ENCODE results near the gene ARL14EP. TPM values are rescaled to one million over a fixed set of nuclear protein-coding genes. Genes with fewer than 3 reads are reported as not detected.

The ARL14EP gene
- total RNA-seq, 1 experiment from 2014 or later: 85.9 TPM

DNA sequence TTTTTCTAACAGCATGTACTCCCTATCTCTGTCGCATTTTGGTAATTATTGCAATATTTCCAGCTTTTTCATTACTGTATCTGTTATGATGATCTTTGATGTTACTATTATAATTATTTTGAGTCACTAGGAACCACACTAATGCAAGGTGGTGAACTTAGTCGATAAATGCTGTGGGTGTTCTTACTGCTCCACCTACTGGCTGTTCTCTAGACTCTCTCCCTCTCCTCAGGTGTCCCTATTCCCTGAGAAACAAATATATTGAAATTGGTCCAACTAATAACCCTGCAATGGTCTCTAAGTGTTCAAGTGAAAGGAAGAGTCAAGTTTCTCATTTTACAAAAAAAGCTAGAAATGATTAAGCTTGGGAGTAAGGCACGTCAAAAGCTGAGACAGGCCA, 10.5 kb downstream of the ARL14EP start:
- Histone ChIP-seq H3K4me1 (ENCODE audit: insufficient read depth, low read length, poor library complexity, severe bottlenecking) (peaks cover 9% of the 10 kb centered on the region), H3K9me3 (ENCODE audit: low read depth, low read length, poor library complexity, severe bottlenecking) (no peaks in the 10 kb centered on the region), H3K4me3 (ENCODE audit: low read depth, low read length, poor library complexity, severe bottlenecking) (no peak overlapping the region), H3K27ac (ENCODE audit: low read depth, low read length, poor library complexity, severe bottlenecking) (no peak overlapping the region), H3K27me3 (replicated peaks; ENCODE audit: insufficient read depth, low read depth, low read length, poor library complexity) (no peaks in the 10 kb centered on the region), H3K36me3 (ENCODE audit: insufficient read depth, low read length, poor library complexity, severe bottlenecking) (peaks cover 81% of the 10 kb centered on the region)
- no peak for TF ChIP-seq EZH2 (IDR thresholded peaks at IDR 0.05; ENCODE audit: borderline replicate concordance, low read depth, low read length, poor library complexity, severe bottlenecking)
- TF ChIP-seq, protein P1, sequence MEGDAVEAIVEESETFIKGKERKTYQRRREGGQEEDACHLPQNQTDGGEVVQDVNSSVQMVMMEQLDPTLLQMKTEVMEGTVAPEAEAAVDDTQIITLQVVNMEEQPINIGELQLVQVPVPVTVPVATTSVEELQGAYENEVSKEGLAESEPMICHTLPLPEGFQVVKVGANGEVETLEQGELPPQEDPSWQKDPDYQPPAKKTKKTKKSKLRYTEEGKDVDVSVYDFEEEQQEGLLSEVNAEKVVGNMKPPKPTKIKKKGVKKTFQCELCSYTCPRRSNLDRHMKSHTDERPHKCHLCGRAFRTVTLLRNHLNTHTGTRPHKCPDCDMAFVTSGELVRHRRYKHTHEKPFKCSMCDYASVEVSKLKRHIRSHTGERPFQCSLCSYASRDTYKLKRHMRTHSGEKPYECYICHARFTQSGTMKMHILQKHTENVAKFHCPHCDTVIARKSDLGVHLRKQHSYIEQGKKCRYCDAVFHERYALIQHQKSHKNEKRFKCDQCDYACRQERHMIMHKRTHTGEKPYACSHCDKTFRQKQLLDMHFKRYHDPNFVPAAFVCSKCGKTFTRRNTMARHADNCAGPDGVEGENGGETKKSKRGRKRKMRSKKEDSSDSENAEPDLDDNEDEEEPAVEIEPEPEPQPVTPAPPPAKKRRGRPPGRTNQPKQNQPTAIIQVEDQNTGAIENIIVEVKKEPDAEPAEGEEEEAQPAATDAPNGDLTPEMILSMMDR (conservative IDR thresholded peaks at IDR 0.05; ENCODE audit: low read depth, low read length): peak; percentile 83
- no TSS peak for BruUV-seq (replicated peaks)
- DNase-seq (ENCODE audit: low spot score): peak; percentile 52
- intact Hi-C loops (cut with micrococcal nuclease; ENCODE audit: unreplicated experiment): no loop called here
- ChIA-PET POLR2A (ENCODE audit: low non-redundant PET) (interaction anchor here (0.6 kb wide), 1 partner anchor 201 kb away, joined by 3 read pairs; no protein-coding TSS in a partner anchor), CTCF (interaction anchor here (0.6 to 1.0 kb wide), 2 partner anchors 205 to 581 kb away, joined by 5 to 10 read pairs; no protein-coding TSS in a partner anchor)

DNA sequence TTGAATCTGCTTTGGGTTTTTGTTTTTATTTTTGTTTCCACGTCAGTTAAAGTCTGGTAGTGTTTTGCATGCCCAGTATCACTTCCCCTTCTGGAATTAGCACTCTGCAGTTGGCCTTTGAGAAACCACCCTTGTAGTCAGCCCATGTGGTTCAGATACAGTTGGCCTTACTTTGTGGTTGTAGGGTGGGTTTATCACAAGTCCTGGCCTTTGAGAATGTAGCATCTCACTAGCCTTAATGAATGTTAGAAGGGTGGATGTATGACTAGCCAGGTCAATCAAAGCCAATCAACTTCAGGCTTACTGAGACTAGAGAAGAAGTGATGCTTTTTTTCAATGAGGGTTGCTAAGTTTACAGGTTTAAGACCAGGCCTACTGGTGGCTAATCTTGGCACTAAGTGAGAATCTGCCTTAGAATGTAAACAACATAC, 19.8 kb downstream of the ARL14EP start:
- TF ChIP-seq EZH2 (IDR thresholded peaks at IDR 0.05; ENCODE audit: borderline replicate concordance, low read depth, low read length, poor library complexity, severe bottlenecking): no peak
- TF ChIP-seq, protein P1 (conservative IDR thresholded peaks at IDR 0.05; ENCODE audit: low read depth, low read length): no peak
- no peaks in the 10 kb centered on the region for H3K9me3 ChIP-seq (ENCODE audit: low read depth, low read length, poor library complexity, severe bottlenecking)
- ChIA-PET CTCF (no interaction called here), POLR2A (ENCODE audit: low non-redundant PET) (no interaction called here)
- peaks cover 16% of the 10 kb centered on the region for H3K36me3 ChIP-seq (ENCODE audit: insufficient read depth, low read length, poor library complexity, severe bottlenecking)
- no TSS peak for BruUV-seq (replicated peaks)
- H3K4me3 ChIP-seq (ENCODE audit: low read depth, low read length, poor library complexity, severe bottlenecking): no peak overlapping the region
- no peak overlapping the region for H3K27ac ChIP-seq (ENCODE audit: low read depth, low read length, poor library complexity, severe bottlenecking)
- intact Hi-C loops (cut with micrococcal nuclease; ENCODE audit: unreplicated experiment): no loop called here
- no peaks in the 10 kb centered on the region for H3K4me1 ChIP-seq (ENCODE audit: insufficient read depth, low read length, poor library complexity, severe bottlenecking)
- H3K27me3 ChIP-seq (replicated peaks; ENCODE audit: insufficient read depth, low read depth, low read length, poor library complexity): no peaks in the 10 kb centered on the region
- no peak for DNase-seq (ENCODE audit: low spot score)

DNA sequence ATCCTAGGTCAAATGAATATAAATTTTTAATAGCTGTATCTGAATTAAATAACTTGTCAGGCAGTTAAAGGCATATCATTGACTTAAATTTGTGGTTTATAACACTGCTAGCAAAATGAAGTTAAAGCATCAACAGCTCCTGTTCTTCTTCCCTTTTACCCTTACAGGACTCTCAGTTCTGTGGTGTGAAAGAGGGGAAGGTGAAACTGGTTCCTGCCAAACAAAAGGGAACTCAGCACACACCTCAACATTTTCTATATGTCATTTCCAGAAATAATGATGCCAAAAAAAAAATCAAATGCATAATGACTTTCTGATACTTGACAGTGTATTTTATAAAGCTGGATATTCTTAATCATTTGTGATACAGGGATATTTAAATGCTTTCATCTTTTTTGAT, 21.2 kb downstream of the ARL14EP start:
- Histone ChIP-seq H3K4me1 (ENCODE audit: insufficient read depth, low read length, poor library complexity, severe bottlenecking) (no peaks in the 10 kb centered on the region), H3K27me3 (replicated peaks; ENCODE audit: insufficient read depth, low read depth, low read length, poor library complexity) (no peaks in the 10 kb centered on the region), H3K27ac (ENCODE audit: low read depth, low read length, poor library complexity, severe bottlenecking) (no peak overlapping the region), H3K4me3 (ENCODE audit: low read depth, low read length, poor library complexity, severe bottlenecking) (no peak overlapping the region), H3K9me3 (ENCODE audit: low read depth, low read length, poor library complexity, severe bottlenecking) (no peaks in the 10 kb centered on the region), H3K36me3 (ENCODE audit: insufficient read depth, low read length, poor library complexity, severe bottlenecking) (peaks cover 3% of the 10 kb centered on the region)
- POLR2A ChIA-PET (ENCODE audit: low non-redundant PET): no interaction called here
- DNase-seq (ENCODE audit: low spot score): no peak
- TF ChIP-seq, protein P1 (conservative IDR thresholded peaks at IDR 0.05; ENCODE audit: low read depth, low read length): no peak
- no peak for TF ChIP-seq EZH2 (IDR thresholded peaks at IDR 0.05; ENCODE audit: borderline replicate concordance, low read depth, low read length, poor library complexity, severe bottlenecking)
- intact Hi-C loops (cut with micrococcal nuclease; ENCODE audit: unreplicated experiment): no loop called here
- CTCF ChIA-PET: interaction anchor here (1.0 to 1.8 kb wide), 2 partner anchors 21 to 570 kb away, joined by 3 to 8 read pairs; partner anchors contain the start of gene ARL14EP
- no TSS peak for BruUV-seq (replicated peaks)

All from A673 (cell line).